Ectodermal cell (in vitro differentiated cells): Measurements from ENCODE around the gene SIGLEC11.
"Not testable (repeated sequence)": the region's sequence is repeated elsewhere in the genome, so short reads cannot be mapped to it uniquely, and the experiment has no call there.

ENCODE experiments used
- H3K27ac ChIP-seq: 2 replicates; pipeline ENCODE4 v1.7.0; 2013; ENCODE audit warnings: mild to moderate bottlenecking, low read depth, low read length; ENCODE audit not compliant: insufficient read depth, poor library complexity, severe bottlenecking
- H3K27me3 ChIP-seq: 2 replicates; pipeline ENCODE4 v1.7.0; 2013; ENCODE audit warnings: mild to moderate bottlenecking, low read length; ENCODE audit not compliant: insufficient read depth, control insufficient read depth, poor library complexity, severe bottlenecking
- H3K36me3 ChIP-seq: one replicate; pipeline ENCODE4 v1.7.0; 2013; ENCODE audit warnings: low read length; ENCODE audit not compliant: control insufficient read depth, insufficient read depth
- H3K4me1 ChIP-seq: one replicate; pipeline ENCODE4 v1.7.0; 2013; ENCODE audit warnings: low read length; ENCODE audit not compliant: control insufficient read depth, insufficient read depth
- H3K4me3 ChIP-seq: 2 replicates; pipeline ENCODE4 v1.7.0; 2013; ENCODE audit warnings: low read depth, low read length, control low read depth; ENCODE audit not compliant: insufficient read depth
- H3K9me3 ChIP-seq: 2 replicates; pipeline ENCODE4 v1.7.0; 2013; ENCODE audit warnings: mild to moderate bottlenecking, low read length, moderate library complexity; ENCODE audit not compliant: control insufficient read depth
- WGBS, 2 experiments: methylation state at CpG; one replicate each; pipeline ENCODE4 v1.1.7; 2013; ENCODE audit warnings: missing lambda C conversion rate in 2 of 2; 5-methylcytosine and 5-hydroxymethylcytosine counted together

Gene SIGLEC11

DNA sequence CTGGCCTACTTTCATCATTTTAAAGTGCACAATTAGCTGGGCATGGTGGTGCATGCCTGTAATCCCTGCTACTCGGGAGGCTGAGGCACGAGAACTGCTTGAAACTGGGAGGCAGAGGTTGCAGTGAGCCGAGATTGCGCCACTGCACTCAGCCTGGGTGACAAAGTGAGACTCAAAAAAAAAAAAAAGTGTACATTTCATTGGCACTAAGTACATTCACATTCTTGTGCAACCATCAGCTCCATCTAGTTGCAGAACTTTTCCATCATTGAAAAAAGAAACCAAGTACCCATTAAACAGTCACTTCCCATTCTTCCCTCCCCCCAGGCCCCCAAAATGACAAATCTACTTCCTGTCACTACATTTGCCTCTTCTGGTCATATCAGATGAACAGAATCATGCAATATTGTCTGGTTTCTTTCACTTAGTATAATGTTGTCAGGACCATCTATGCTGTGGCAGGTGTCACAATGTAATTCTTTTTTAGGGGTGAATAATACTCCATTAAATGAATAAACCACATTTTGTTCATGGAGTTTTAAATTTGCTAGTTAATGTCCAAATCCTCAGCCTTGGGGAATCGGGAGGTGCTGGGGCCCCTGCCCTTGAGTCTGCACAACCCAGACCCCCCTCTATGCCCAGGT lies 7.4 kb upstream of the SIGLEC11 start:
- Histone ChIP-seq H3K27ac (no peak overlapping the region), H3K4me3 (no peak overlapping the region), H3K27me3 (no peaks in the 10 kb centered on the region), H3K9me3 (no peaks in the 10 kb centered on the region), H3K4me1 (no peaks in the 10 kb centered on the region), H3K36me3 (no peaks in the 10 kb centered on the region)
- WGBS, 2 experiments: 87 to 90% methylated on average over 5 of the region's 5 CpGs

DNA sequence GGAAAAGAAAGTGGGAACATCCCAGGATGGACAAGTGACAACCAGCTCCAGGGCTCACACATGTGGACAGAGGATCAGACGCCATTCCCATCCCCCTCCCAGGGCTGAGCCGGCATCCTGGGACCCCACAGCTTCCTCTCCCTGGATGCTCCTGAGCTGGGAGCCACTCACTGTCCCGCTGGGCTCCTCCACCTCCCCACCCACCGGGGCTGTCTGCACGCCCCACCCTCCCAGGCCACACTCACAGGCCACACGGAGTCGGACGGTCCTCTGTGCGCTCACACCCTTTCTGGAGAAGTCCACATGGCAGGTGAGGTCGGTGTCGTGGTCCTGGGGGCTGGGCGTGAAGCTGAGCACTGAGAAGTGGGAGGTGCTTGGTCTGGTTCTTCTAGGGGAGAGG lies 1.1 kb downstream of the SIGLEC11 start:
- no CpG with 5 or more reads among the region's 12 CpGs for WGBS, 2 experiments

GRCh38 chr19:49958596-49958995 lies 2.4 kb downstream of the SIGLEC11 start:
- not testable (repeated sequence) for H3K9me3 ChIP-seq, H3K36me3 ChIP-seq, H3K4me1 ChIP-seq, H3K4me3 ChIP-seq, H3K27ac ChIP-seq, H3K27me3 ChIP-seq
- 79 to 83% methylated on average over 13 of the region's 13 CpGs for WGBS, 2 experiments

More for the DNA sequence above, 1.1 kb downstream of the SIGLEC11 start:
- not testable (repeated sequence) for H3K4me3 ChIP-seq, H3K4me1 ChIP-seq, H3K9me3 ChIP-seq, H3K36me3 ChIP-seq, H3K27ac ChIP-seq, H3K27me3 ChIP-seq

DNA sequence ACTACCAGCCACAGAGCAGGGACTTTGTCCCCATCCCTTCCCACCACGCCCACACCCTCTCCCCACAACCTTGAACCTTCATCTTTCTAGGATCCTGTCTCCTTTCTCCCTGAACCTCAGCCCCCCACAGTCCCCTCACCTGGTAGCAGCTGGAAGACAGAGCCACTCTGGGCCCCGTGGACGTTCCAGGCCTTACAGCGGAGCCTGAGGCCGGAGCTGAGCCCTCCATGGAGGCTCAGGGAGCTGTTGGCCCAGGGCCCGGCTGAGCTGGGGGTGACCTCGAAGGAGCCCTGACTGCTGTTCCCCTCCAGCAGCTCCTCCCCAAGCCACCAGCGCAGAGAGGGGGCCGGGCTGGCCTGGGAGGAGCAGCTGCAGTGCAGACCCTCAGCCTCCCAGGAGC lies 2.8 kb downstream of the SIGLEC11 start:
- H3K4me1 ChIP-seq, H3K36me3 ChIP-seq, H3K27ac ChIP-seq, H3K27me3 ChIP-seq, H3K4me3 ChIP-seq, H3K9me3 ChIP-seq: not testable (repeated sequence)
- WGBS, 2 experiments: 70 to 77% methylated on average over 9 of the region's 9 CpGs

GRCh38 chr19:49957262-49957915 lies 3.6 kb downstream of the SIGLEC11 start:
- WGBS, 2 experiments: 87 to 89% methylated on average over 10 of the region's 10 CpGs
- Histone ChIP-seq H3K27me3 (no peaks in the 10 kb centered on the region), H3K9me3 (no peaks in the 10 kb centered on the region), H3K36me3 (no peaks in the 10 kb centered on the region), H3K27ac (no peak overlapping the region), H3K4me1 (no peaks in the 10 kb centered on the region), H3K4me3 (no peak overlapping the region)

GRCh38 chr19:49956115-49956495 lies 4.9 kb downstream of the SIGLEC11 start:
- no peak overlapping the region for H3K4me3 ChIP-seq
- no peak overlapping the region for H3K27ac ChIP-seq
- H3K9me3 ChIP-seq: no peaks in the 10 kb centered on the region
- H3K4me1 ChIP-seq: no peaks in the 10 kb centered on the region
- no peaks in the 10 kb centered on the region for H3K36me3 ChIP-seq
- 93 to 96% methylated on average over 9 of the region's 9 CpGs for WGBS, 2 experiments
- H3K27me3 ChIP-seq: no peaks in the 10 kb centered on the region

DNA sequence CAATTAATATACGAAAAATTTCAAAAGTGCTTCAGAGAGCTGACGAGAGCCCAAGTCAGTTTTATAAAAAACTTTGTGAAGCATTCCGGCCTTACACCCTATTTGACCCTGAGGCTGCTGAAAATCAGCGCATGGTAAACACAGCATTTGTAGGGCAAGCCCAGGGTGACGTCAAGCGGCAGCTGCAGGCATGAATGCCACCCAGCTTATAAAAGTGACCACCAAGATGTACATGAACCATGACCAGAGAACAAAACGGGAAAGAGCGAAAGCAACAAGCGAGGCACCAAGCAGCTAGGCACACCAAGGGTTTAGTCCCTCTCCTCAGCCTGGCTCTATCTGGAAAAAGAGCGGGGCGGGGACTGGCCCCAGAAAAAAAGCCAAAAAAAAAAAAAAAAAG lies 6.0 kb downstream of the SIGLEC11 start:
- Histone ChIP-seq H3K4me3 (no peak overlapping the region), H3K36me3 (no peaks in the 10 kb centered on the region), H3K27ac (no peak overlapping the region), H3K9me3 (no peaks in the 10 kb centered on the region), H3K4me1 (no peaks in the 10 kb centered on the region), H3K27me3 (no peaks in the 10 kb centered on the region)
- 92 to 93% methylated on average over 11 of the region's 11 CpGs for WGBS, 2 experiments

DNA sequence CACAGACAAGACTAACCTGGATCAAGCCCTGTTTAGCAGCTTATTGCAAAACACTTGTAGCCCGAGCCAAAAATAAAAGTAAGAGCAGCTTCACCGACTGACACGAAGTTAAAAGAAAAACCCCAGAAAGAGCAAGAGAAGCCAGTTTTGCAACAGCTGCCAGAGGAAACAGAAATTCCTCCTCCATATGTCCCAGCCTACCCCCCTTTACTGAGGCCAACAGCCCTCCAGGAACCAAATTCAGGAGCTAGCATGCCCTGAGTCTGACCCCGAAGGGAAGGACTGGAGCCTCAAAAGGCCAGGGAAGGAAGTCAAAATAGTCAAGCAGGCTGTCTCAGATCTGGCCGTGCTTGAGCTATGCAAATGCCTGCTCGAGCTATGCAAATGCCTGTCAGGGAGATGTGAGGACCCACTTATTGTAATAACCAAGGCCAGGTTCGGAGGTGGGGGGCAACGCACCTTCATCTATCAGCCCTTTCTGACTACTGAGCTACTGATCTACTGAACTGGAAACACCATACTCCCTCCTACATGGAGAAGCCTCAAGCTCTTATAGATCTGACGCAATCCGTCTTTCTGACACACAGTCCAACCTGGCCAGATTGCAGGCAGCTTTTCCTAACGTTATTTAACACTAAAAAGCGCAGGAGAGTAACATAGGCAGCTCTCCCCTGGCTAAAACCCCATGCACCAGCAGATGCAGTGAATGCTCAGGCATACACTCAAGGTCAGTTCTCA lies 6.7 kb downstream of the SIGLEC11 start:
- Histone ChIP-seq H3K27ac (no peak overlapping the region), H3K36me3 (no peaks in the 10 kb centered on the region), H3K4me1 (no peaks in the 10 kb centered on the region), H3K9me3 (no peaks in the 10 kb centered on the region), H3K27me3 (no peaks in the 10 kb centered on the region), H3K4me3 (no peak overlapping the region)
- WGBS, 2 experiments: 70 to 75% methylated on average over 12 of the region's 12 CpGs

DNA sequence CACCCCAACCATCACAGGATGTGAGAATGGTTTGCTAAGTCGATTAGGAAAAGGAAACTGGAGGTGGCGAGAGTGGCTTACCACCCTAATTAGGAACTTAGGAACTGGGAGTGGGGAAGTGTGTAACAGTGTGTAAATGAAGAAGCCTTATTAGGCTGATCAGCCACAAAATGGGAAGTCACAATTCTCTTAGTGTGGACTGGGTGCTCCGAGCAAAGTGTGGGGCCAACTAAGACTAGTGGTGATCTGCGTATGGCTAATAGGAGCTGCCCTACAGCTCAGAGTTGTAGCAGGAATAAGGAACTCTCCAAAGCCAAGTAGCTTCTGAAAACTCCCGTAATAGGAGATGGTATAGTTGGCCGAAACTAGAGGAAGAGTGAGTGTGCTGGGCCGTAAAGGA lies 7.6 kb downstream of the SIGLEC11 start:
- WGBS, 2 experiments: 88 to 91% methylated on average over 7 of the region's 7 CpGs
- H3K27ac ChIP-seq: no peak overlapping the region

GRCh38 chr19:49952906-49953305 lies 8.1 kb downstream of the SIGLEC11 start:
- Histone ChIP-seq H3K27ac (no peak overlapping the region), H3K36me3 (no peaks in the 10 kb centered on the region), H3K4me3 (no peak overlapping the region), H3K27me3 (no peaks in the 10 kb centered on the region), H3K9me3 (no peaks in the 10 kb centered on the region), H3K4me1 (no peaks in the 10 kb centered on the region)
- WGBS, 2 experiments: 92 to 95% methylated on average over 13 of the region's 13 CpGs

More for the DNA sequence above, 7.6 kb downstream of the SIGLEC11 start:
- Histone ChIP-seq H3K4me1 (no peaks in the 10 kb centered on the region), H3K36me3 (no peaks in the 10 kb centered on the region), H3K4me3 (no peak overlapping the region), H3K9me3 (no peaks in the 10 kb centered on the region), H3K27me3 (no peaks in the 10 kb centered on the region)
